Endothelial cell of hepatic sinusoid (primary cell): ENCODE results near the gene DPP7.

ENCODE experiments used
- in situ Hi-C: cut with HindIII; loops from 2 replicates; pipeline ENCODE4 v1.10.0; 2017; ENCODE audit warnings: low sequenced_read_pairs

The DPP7 gene

DNA sequence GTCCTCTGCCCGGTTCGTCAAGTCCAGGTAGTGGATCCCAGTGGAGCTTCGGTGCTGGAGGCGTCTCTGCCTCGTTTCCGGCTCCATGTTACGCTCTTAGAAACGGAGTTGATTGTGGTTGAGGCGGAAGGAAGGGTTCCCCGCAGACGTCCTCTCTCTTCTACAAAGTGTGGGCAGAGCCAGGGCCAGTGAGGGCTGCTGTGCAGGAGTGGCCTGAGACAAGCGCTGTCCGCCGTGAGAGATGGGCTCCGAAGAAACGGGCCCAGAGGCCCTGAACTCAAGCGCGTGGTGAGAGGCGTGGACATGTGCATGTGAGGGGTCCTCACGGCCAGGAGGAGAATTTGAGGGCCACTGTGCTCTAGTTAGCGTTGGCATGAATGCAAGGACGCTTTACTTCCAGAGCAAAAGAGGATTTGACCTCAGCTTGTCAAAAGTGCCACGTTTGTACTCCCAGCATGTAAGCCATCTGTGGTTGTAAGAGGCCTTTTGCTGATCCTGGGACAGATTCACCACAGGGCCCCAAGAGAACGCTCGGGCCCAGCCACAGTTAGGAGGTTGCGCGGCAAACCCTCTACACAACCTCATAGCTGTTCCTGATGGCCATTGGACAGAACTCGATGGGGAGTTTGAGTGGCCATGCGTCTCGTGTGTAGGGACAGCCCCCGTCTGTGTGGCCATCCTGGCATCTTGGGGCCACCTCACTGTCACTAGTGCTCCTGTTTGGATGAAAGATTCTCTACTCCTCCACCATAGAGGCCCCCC lies 17.6 kb downstream of the DPP7 start:
- in situ Hi-C loops: no loop called here

DNA sequence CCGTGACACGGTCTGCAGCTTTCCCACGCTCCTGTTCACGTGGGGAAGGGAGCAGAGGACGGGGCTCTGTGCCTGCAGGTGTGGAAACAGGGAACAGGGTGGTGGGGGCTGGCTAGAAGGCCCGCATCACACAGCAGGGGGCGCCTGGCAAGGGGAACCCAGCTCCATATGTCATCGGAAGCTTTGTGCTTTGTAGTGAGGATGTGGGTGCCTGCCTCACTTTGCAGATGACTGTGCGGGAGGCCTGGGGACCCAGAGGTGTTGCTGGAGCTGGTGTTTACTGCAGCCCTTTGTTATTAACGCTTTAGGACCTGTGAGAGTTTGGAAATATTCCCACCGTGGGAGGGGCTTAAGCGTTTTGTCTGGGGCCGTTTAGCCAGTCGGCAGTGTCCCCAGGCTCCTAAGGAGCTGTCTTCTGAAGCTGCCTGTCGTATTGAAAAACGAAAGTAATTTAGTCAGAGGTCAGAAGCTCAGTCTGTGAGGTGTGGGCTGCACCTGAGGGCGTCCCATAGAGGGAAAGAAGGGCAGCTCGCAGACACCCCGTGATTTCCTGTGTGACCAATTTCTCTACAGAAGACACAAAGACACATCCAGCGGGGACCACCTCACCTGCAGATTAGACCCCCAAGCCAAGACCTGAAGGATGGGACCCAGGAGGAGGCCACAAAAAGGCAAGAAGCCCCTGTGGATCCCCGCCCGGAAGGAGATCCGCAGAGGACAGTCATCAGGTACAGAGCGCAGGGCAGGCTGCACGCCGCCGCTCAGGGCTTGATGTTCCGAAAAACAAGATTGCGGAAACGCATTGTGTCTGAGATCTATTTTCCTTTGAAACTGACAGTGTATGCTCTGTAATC lies 18.6 kb downstream of the DPP7 start:
- in situ Hi-C loops: no loop called here

DNA sequence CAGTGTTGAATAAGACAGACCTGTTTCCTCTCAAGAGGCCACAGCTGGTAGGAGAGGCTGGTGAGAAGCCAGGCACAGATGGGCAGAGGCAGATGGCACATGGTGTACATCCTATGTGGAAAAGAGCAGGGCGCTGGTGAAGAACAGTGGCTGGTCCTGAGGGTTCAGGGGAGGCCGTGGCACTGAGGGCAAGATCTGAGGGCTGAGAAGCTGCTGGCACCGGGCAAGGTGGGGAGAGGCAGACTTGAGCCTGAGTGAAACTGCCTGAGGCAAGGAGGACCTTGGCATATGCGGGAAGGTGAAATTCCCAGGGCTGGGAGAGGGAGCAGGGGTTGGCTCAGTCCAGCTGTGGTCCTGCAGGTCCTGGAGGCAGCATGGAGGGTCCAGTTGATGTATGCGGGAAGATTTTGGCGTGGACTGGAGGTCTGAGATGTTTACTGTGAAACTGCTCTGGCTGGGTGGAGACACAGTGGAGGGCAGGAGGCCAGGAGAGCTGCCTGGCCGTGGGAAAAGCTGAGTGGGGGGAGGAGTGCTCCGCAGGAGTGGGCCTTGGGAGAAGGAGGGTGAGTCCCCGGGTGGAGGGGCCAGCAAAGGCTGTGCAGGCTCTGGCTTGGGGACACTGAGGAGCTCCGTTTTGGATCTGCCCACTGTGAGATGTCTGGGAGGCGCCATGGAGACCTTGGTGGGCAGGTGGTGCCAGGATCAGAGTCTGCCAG lies 25.1 kb downstream of the DPP7 start:
- in situ Hi-C loops: no loop called here

DNA sequence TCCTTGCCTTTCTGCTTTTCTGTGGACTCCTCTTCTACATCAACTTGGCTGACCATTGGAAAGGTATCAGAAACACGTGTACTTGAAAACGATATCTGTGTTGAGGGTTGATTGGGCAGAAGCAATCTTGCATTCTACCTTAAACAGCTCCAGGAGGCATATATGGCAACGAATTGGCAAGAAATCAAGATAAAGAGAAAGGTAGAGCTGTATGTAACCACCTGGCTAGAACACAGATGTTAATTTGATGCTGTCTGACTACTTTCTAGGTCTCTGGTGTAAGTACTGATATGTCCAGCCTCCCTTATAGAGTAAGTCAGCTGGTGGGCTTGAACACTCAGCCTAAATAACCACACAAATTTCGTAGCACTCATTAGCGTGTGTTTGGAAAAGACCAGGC lies 26.4 kb downstream of the DPP7 start:
- in situ Hi-C loops: no loop called here

DNA sequence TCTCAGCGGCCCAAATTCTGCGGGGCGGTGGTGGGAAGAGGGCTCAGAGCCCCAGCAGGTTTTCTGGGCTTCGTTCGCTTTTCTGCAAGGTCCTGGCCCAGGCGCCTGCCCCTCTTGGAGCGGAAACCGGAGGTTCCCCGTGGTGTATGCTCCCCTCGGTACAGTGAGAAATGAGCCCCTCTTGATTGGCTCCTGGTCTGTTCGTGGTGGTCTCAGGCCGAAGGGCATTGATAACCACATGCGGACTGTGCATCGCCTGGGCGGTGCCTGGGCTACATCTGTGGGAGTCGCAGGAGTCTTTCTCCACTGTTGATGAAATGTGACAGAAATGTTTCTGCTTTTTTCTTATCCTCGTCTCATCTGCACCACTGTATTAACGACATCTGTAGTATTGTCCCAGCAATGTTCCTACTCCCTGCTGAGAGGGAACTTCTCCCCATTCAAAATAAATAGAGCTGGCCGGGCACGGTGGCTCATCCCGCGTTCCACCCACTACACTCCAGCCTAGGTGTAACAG lies 27.1 kb downstream of the DPP7 start:
- in situ Hi-C loops: no loop called here

DNA sequence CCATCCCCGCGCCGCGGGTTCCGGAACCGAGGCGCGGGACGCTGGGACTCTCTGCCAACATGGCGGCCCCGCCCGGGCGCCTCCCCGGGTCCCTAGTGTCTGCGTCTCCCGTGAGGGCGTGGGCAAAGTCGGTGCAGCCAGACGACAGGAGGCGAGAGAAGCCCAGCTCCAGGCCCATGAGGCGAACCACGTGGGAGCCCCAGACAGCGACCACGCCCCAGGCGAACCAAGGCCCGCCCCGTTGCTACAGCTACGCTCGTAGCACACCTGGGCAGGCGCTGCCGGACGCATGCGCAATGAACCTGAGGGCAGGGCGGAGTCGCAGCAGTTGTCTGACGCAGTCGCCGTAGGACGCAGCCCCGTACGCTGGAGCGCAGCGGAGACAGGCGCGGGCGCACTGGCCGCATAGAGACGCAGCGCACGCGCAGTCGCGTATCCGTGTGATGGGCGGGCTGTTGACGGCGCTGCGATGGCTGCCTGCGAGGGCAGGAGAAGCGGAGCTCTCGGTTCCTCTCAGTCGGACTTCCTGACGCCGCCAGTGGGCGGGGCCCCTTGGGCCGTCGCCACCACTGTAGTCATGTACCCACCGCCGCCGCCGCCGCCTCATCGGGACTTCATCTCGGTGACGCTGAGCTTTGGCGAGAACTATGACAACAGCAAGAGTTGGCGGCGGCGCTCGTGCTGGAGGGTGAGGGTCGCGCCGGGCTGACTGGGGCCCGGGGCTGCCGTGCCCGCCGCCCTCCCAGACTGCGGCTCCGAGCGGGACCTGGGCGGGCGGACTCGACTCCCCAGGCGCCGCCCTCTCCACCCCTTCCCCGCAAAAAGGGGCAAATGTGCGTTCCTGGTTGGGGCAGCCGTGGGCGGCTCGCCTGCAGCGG lies 27.8 kb downstream of the DPP7 start, which contains the start of gene MAN1B1:
Gene MAN1B1, plus strand, starts transcription at position 455 of the 878 bp plus-strand sequence. Its CDS starts 15 bp downstream, at position 470.
- in situ Hi-C loops: no loop called here

DNA sequence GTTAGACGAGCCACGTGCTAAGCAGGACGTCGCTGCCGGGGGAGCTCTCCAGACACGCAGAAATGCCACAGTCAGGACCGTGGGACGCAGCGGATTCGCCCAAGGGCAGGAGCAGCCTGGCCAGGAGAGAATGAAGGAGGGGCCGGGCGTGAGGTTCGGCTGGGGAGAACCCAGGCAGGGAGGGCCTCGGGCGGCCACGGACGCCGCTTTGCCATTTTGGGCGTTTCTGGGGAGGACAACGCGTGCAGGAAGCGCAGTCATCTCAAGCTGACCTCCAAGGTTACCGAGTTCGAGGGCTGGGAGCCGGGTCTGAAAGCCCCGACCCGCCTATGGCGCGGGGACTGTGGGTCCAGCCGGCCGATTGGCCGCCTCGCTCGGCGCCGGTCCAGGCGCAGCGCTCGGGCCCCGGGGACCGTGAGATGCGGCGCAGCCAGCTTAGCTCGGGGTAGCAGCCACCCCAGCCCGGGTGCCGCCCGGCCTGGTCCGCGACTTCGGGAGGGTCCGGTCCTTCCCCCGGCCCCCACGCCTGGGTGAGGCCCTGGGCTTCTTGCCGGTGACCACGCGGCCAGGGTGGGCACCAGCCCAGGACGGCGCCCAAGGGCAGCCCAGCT lies 28.5 kb downstream of the DPP7 start:
- in situ Hi-C loops: no loop called here

DNA sequence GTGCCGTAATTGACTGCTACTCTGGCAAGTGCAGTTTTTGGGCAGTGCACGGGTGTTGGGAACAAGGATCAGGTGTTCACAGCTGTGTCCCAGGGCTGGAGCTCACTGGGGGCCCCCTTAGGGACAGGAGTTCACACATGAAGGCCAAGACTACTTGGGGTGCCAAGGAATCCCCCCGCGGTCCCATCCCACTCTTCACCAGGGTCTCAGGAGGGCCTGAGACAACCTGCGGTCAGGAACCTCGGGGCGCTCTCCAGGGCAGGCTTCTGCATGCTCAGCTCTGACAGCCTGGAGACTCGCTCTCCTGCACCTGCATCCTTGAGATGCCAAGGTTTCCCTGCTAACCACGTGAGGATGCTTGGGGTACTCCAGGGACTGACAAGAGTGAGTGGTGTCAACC lies 30.0 kb downstream of the DPP7 start:
- in situ Hi-C loops: no loop called here

DNA sequence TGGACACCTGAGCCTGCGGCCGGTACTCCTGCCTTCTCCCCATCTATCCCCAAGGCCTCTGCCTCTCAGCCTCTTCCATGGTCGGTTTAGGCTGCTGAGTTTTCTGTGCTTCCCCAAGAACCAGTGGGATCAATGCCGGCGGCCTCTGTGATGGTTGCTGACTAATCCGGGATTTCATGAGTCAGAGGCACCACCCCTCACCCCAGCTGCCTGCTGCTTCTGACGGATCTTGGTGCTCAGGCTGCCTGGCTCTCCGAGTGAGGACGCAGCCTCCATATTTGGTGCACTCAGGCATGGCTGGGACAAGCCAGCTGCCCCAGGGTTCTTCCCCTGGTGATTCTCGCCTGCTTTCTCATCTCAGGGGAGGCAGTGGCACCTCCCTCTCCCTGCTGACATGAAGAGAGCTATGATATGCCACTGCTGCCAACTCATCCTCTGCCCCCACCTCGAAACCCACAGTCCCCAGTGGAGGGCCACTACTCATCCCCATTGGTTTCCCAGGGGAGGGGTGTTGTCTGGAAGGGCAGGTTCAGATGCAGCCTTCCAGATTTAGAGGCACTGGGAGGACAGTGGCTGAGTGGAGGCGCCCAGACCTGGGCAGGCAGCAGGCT lies 31.0 kb downstream of the DPP7 start:
- in situ Hi-C loops: no loop called here

DNA sequence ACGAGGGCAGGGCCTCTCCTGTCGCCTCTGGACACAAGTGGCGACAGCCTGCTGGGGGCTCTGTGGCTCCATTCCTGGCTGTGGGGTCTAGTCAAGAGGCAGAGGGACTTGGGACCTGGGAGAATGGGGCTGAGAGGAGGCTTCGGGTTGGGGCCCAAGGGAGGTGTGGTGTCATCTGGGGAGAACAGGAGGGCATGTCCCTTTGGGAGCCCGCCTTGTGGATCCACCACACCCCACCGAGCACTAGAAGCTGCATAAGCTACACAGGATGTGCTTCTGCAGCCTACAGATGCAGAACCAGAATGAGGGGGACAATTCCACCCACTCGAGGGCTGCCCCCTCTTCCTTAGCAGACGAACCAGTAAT lies 31.6 kb downstream of the DPP7 start:
- in situ Hi-C loops: no loop called here

DNA sequence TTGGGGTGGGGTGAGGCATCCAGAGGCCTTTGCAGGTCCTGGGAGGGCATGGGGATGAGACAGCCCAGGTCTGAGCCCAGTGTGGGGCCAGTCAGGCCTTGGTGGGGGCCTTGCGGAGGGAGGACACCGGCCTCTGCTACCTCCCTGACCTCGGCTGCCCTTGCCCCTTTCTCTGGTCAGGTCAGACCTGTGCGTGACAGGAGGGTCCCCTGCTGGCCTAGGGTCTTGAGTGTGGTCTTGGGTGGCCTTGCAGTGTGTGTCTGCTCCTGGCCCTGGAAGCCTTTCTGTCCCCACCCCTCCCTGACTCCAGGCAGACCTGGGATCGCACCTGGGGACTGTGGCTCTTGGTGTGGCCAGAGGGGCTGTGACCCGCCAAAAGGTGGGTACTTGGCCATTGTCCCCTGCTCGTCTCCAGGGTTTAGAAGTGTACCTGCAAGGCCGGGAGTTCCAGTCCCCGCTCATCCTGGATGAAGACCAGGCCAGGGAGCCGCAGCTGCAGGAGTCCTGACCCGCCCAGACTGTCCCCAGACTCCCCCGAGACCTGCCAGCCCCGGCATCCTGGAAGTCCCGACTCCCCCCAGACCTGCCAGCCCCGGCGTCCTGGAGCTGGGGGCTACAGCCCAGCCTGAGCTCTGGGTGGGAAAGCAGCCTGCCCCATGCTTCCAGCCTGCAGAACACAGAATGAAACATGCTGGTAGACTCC lies 32.2 kb downstream of the DPP7 start:
- in situ Hi-C loops: no loop called here

DNA sequence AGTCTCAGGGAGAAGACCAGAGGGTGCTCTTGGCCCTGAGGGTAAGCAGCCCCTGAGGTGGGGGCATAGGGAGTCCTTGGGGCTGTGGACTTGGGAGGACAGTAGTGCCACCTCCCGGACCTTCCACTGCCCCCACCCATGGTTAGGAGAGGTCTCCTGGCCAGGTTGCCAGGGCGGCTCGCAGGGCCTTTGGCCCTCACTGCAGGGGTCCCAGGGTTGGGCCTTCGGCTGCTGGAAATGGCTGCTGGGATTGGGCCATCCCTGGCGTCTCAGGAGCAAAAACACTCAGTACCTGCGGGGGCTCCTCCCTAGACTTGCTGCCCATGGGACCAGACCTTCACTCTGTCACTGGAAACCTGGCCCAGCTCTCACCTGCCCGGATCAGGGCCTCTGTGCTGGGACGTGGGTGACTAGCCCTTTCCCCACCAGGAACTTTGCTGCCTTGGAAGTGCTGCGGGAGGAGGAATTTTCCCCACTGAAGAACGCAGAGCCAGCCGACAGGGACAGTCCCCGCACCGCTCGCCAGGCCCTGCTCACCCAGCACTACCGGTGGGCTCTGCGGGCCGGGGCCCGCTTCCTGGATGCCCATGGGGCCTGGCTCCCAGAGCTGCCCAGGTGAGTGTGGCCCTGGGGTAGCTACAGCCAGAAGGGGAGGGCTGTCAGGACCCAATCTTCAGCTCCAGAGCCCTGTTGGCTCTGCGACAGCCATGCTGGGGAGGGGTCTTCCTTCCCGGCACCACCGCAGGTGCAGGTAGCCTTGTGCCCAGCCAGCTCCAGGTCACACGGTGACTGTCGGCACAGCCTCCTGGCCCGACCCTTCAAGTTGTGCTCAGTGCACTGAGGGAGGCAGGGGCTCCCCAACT lies 34.0 kb downstream of the DPP7 start:
- in situ Hi-C loops: no loop called here

DNA sequence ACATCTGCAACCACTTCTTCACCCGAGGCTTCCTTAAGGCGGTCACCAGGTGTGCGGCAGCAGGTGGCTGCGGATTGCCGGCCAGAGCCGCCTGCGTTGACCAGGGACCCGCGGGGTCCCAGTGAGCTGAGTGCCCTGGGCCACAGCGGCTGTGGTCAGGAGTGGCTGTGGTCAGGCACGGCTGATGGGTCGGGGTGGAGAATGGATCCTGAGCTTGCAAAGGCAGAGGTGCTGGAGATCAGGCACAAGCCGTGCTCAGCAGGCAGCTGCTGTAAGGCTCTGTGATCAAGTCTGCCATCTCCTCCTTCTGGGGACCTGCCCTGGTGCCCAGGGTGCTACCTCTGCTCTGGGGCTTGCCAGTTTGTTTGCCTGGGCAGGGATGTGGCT lies 35.1 kb downstream of the DPP7 start:
- in situ Hi-C loops: no loop called here

DNA sequence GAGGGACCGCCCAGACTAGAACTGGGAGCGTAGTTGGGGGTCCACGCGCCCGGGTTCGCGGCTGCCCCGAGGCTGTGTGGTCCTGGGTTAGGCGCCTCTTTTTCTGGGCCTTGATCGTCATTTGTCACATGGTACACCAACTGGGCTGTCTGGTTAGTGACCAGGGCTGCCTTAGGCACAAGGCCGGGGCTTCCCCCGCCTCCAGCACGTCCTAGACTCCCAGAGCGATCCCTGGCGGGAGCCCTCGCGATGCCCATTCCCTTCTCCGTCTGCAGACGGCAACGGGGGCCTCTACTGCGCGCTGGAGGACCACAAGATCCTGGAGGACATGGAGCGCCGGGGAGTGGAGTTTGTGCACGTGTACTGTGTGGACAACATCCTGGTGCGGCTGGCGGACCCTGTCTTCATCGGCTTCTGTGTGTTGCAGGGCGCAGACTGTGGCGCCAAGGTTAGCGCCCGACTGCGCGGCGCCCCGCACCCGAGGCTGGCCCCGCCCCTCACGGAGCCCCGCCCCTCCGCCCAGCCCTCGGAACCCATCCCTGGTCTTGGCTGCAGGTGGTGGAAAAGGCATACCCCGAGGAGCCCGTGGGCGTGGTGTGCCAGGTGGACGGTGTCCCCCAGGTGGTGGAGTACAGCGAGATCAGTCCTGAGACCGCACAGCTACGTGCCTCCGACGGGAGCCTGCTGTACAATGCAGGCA lies 35.7 kb downstream of the DPP7 start:
- in situ Hi-C loops: no loop called here

DNA sequence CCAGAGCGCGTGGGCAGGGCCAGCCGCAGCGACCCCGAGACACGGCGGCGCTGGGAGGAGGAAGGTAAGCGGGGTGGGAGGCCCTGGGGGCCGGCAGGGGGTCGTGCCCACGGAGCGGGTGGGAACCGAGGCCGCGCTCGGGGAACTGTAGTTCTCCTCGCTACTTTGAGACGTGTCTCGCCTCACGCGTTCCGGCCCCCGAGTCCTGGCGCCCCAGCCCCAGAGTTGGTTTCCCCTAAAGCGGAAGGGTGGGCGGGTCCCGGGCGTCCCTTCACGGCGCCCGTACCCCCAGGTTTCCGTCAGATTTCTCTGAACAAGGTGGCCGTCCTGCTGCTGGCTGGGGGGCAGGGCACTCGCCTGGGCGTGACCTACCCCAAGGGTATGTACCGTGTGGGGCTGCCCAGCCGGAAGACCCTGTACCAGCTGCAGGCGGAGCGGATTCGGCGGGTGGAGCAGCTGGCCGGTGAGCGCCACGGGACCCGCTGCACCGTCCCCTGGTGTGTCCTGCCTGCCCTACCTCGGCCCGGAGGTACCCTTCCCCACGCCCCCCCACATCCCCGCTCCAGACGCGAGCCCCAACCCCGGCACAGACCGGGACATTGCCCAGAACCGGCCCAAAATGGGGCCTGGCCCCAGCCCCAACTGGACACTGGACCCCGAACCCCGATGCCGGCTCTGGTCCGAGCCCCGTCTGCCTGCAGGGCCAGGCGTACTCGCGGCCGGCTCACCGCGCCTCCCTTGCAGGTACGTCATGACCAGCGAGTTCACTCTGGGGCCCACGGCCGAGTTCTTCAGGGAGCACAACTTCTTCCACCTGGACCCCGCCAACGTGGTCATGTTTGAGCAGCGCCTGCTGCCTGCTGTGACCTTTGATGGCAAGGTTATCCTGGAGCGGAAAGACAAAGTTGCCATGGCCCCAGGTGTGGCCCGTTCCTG lies 36.5 kb downstream of the DPP7 start:
- in situ Hi-C loops: no loop called here

DNA sequence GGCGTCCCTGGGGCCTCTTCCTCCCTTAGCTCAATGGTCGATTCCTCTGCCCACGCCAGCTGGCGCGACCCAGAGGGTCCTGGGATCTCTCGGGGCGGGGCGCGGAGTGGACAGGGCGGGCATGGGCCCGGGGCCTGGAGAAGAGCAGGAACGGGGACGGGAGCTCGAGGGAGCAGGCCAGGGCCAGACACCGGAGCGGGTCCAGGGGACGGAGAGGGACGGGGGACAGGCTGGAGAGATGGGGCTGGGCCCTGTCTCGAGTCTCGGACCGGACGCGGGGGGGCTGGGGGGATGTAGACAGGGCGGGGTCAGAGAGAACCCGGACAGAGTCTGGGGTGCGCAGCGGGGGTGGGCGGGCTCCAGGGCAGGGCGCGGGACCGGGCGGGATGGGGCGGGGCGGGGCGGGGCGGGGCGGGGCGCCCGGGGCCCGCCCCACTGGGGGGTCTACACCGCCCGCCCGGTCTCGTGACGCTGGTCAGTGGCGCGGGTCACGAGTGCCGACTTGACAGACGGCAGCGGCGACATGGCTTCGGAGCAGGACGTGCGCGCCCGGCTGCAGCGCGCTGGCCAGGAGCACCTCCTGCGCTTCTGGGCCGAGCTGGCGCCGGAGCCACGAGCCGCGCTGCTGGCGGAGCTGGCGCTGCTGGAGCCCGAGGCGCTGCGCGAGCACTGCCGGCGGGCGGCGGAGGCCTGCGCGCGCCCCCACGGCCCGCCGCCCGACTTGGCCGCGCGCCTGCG lies 37.4 kb downstream of the DPP7 start, which contains the start of gene UAP1L1:
Gene UAP1L1, plus strand, starts transcription at position 508 of the 738 bp plus-strand sequence. Its CDS starts 16 bp downstream, at position 524.
- in situ Hi-C loops: no loop called here
